ENCODE measurements around the gene DDX10.

DDX10 gene

GRCh38 chr11:108871867-108872266 is 207.0 kb downstream of the DDX10 start:
- DNase-seq (ENCODE audit: low read depth in 3 of 3), result no peak

- DNase-seq (ENCODE audit: low read depth in 3 of 3), result no peak
These were observed 208.0 kb downstream of the DDX10 start for GRCh38 chr11:108872781-108873291.

- DNase-seq (ENCODE audit: low read depth in 3 of 3), result no peak
These were observed 208.4 kb downstream of the DDX10 start for GRCh38 chr11:108873310-108873709.

GRCh38 chr11:108873941-108874340 is 209.1 kb downstream of the DDX10 start:
- DNase-seq (ENCODE audit: low read depth in 3 of 3), result no peak

GRCh38 chr11:108875134-108875533 is 210.3 kb downstream of the DDX10 start:
- no peak for DNase-seq (ENCODE audit: low read depth in 3 of 3)

- DNase-seq (ENCODE audit: low read depth in 3 of 3), result no peak
These were observed 212.3 kb downstream of the DDX10 start for GRCh38 chr11:108877178-108877577.

- no peak for DNase-seq (ENCODE audit: low read depth in 3 of 3)
These were observed 215.6 kb downstream of the DDX10 start for GRCh38 chr11:108880510-108880909.

- no peak for DNase-seq (ENCODE audit: low read depth in 3 of 3)
These were observed 216.3 kb downstream of the DDX10 start for GRCh38 chr11:108881131-108881530.

- no peak for DNase-seq (ENCODE audit: low read depth in 3 of 3)
These were observed 217.5 kb downstream of the DDX10 start for GRCh38 chr11:108882211-108882831.

- DNase-seq (ENCODE audit: low read depth in 3 of 3), result no peak
These were observed 221.3 kb downstream of the DDX10 start for GRCh38 chr11:108886005-108886659.

- no peak for DNase-seq (ENCODE audit: low read depth in 3 of 3)
These were observed 221.8 kb downstream of the DDX10 start for GRCh38 chr11:108886660-108887009.

- no peak for DNase-seq (ENCODE audit: low read depth in 3 of 3)
These were observed 222.8 kb downstream of the DDX10 start for GRCh38 chr11:108887436-108888238.

- DNase-seq (ENCODE audit: low read depth in 3 of 3), result no peak
These were observed 225.7 kb downstream of the DDX10 start for GRCh38 chr11:108890482-108891105.

- DNase-seq (ENCODE audit: low read depth in 3 of 3), result no peak
These were observed 226.3 kb downstream of the DDX10 start for GRCh38 chr11:108891143-108891542.

GRCh38 chr11:108891909-108892511 is 227.1 kb downstream of the DDX10 start:
- DNase-seq (ENCODE audit: low read depth in 3 of 3), result no peak

GRCh38 chr11:108895579-108896480 is 231.0 kb downstream of the DDX10 start:
- no peak for DNase-seq (ENCODE audit: low read depth in 3 of 3)

GRCh38 chr11:108897071-108897481 is 232.2 kb downstream of the DDX10 start:
- no peak for DNase-seq (ENCODE audit: low read depth in 3 of 3)

- DNase-seq (ENCODE audit: low read depth in 3 of 3), result no peak
These were observed 233.0 kb downstream of the DDX10 start for GRCh38 chr11:108897916-108898315.

- no peak for DNase-seq (ENCODE audit: low read depth in 3 of 3)
These were observed 236.5 kb downstream of the DDX10 start for GRCh38 chr11:108901359-108901758.

- DNase-seq (ENCODE audit: low read depth in 3 of 3), result no peak
These were observed 237.2 kb downstream of the DDX10 start for GRCh38 chr11:108902027-108902469.

- no peak for DNase-seq (ENCODE audit: low read depth in 3 of 3)
These were observed 239.6 kb downstream of the DDX10 start for GRCh38 chr11:108904480-108904879.
